Sigmoid colon (tissue), 7 donors: Measurements from ENCODE around the gene TXN. TPM values are rescaled to one million over a fixed set of nuclear protein-coding genes. Genes with fewer than 3 reads are reported as not detected.

ENCODE experiments used
- DNase-seq: peaks from one replicate; pipeline ENCODE4 v3.0.0-alpha.2; 2019
- H3K27ac ChIP-seq, 4 donors: fragments of 200-600 bp; sonication (generic); one replicate each; pipeline ENCODE4 v1.5.1; 2016 to 2019; ENCODE audit warnings: mild to moderate bottlenecking in 1 of 4
- H3K27me3 ChIP-seq, 3 donors: fragments of 200-600 bp; sonication (generic); one replicate each; pipeline ENCODE4 v1.5.1; 2019; ENCODE audit warnings: mild to moderate bottlenecking in 1 of 3
- H3K36me3 ChIP-seq, 4 donors: fragments of 200-600 bp; sonication (generic); one replicate each; pipeline ENCODE4 v1.5.1; 2016 to 2019
- H3K4me1 ChIP-seq, 4 donors: fragments of 200-600 bp; sonication (generic); one replicate each; pipeline ENCODE4 v1.5.1; 2017 to 2019
- H3K4me3 ChIP-seq, 4 donors: fragments of 200-600 bp; sonication (generic); one replicate each; pipeline ENCODE4 v1.5.1; 2017 to 2019; ENCODE audit warnings: mild to moderate bottlenecking in 2 of 4, moderate library complexity in 1 of 4
- H3K9me3 ChIP-seq, 4 donors: fragments of 200-600 bp in 3 of 4; sonication (generic) in 3 of 4; one replicate each; pipeline versions ENCODE4 v1.5.1 to v1.6.1; 2013 to 2019
- EP300 ChIP-seq, 4 donors: sonication (generic); formaldehyde crosslinking; IDR thresholded peaks; one replicate each; pipeline ENCODE4 v1.6.1; 2017; ENCODE audit warnings: antibody characterized with exemption in 4 of 4
- POLR2A ChIP-seq, 2 donors: fragments of 450-650 bp; IDR thresholded peaks; one replicate each; pipeline ENCODE4 v1.6.1; 2016; ENCODE audit warnings: antibody characterized with exemption in 2 of 2, mild to moderate bottlenecking in 2 of 2, moderate library complexity in 2 of 2
- POLR2AphosphoS5 ChIP-seq, 4 donors: sonication (generic); formaldehyde crosslinking; IDR thresholded peaks; one replicate each; pipeline ENCODE4 v1.6.1; 2017; ENCODE audit warnings: antibody characterized with exemption in 4 of 4
- WGBS, 2 donors: extraction: QIAGEN DNeasy Blood & Tissue Kit; methylation state at CpG; one replicate each; pipeline ENCODE4 v1.1.7; 2013; 5-methylcytosine and 5-hydroxymethylcytosine counted together
- intact Hi-C: fragments of 100-400 bp; cut with DNase I; formaldehyde crosslinking; loops from one replicate; pipeline ENCODE4 v1.15.1; 2023
- polyA plus RNA-seq, 3 donors: library from polyadenylated mRNA; stranded (reverse); fragments of 200-250 nt; gene quantifications; one replicate each; pipeline ENCODE4 v1.2.3, GENCODE V29; 2013
- total RNA-seq, 4 donors: library from RNA; depleted of rRNA; stranded (reverse); fragments of >200 nt; gene quantifications; one replicate each; pipeline ENCODE4 v1.1.0, GENCODE V29; 2016
- TF ChIP-seq, protein P1 (sequence below), 4 experiments: fragments of 450-650 bp in 3 of 4; fragments of 200-600 bp in 1 of 4; IDR thresholded peaks; one replicate each; pipeline ENCODE4 v1.5.1; 2016 to 2019; ENCODE audit warnings: antibody characterized with exemption in 4 of 4, mild to moderate bottlenecking in 3 of 4, moderate library complexity in 2 of 4
- donor health status: healthy with polysubstance abuse.
- donor health status: Bipolar disorder and iron deficiency.
- donor health status: healthy.

Gene TXN
- total and polyA plus RNA-seq, 7 donors: 94.9 to 827 (median 211) TPM

DNA sequence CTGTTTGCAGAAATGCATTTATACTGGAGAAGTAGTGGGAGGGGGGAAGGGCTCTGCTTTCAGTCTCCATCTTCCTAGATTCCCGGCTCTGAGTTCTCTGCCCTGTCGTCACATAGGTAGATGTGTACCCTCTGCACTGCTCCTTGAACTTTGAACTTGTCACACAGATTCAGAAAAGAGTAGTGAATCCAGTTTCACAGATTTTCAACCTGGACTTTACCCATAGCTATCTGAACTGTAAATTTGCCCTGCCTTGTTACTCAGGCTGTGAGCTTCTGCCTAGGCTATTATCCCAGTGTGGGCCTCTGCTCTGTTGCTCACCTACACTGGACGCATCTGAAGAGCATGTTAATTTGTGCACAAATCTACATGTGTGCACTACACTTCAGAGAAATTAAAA is 35.5 kb downstream of the TXN start:
- 25 to 78% methylated on average over 3 of the region's 3 CpGs for WGBS, 2 donors
- Histone ChIP-seq H3K27me3 (no peaks in the 10 kb centered on the region), H3K4me1 (no peaks in the 10 kb centered on the region), H3K9me3 (no peaks in the 10 kb centered on the region), H3K4me3 (no peak overlapping the region), H3K36me3 (no peaks in the 10 kb centered on the region), H3K27ac (no peak overlapping the region)
- intact Hi-C loops: no loop called here
- DNase-seq: no peak
- TF ChIP-seq, protein P1, sequence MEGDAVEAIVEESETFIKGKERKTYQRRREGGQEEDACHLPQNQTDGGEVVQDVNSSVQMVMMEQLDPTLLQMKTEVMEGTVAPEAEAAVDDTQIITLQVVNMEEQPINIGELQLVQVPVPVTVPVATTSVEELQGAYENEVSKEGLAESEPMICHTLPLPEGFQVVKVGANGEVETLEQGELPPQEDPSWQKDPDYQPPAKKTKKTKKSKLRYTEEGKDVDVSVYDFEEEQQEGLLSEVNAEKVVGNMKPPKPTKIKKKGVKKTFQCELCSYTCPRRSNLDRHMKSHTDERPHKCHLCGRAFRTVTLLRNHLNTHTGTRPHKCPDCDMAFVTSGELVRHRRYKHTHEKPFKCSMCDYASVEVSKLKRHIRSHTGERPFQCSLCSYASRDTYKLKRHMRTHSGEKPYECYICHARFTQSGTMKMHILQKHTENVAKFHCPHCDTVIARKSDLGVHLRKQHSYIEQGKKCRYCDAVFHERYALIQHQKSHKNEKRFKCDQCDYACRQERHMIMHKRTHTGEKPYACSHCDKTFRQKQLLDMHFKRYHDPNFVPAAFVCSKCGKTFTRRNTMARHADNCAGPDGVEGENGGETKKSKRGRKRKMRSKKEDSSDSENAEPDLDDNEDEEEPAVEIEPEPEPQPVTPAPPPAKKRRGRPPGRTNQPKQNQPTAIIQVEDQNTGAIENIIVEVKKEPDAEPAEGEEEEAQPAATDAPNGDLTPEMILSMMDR (IDR thresholded peaks at IDR 0.05): no peak
- no peak for TF ChIP-seq EP300 (IDR thresholded peaks at IDR 0.05)
- no peak for TF ChIP-seq POLR2AphosphoS5 (IDR thresholded peaks at IDR 0.05)
- TF ChIP-seq POLR2A (IDR thresholded peaks at IDR 0.05): no peak

DNA sequence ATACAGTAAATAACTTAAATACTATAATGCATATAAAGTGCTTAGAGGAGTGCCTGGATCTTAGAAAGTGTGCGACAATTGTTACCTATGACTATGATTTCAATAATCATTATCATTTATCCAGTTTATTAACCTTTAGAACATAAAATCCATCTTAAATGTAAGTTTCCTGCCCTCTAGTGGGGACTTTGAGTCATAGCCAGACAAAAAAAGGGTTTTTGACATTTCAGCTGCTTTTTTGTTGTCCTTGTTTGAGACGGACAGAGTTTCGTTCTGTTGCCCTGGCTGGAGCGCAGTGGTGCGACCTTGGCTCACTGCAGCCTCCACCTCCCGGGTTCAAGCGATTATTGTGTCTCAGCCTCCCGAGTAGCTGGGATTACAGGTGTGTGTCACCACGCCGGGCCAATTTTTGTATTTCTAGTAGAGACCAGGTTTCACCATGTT is 38.6 kb downstream of the TXN start:
- Histone ChIP-seq H3K9me3 (no peaks in the 10 kb centered on the region), H3K27me3 (no peaks in the 10 kb centered on the region), H3K27ac (no peak overlapping the region), H3K4me3 (no peak overlapping the region), H3K4me1 (no peaks in the 10 kb centered on the region), H3K36me3 (no peaks in the 10 kb centered on the region)
- no peak for DNase-seq
- intact Hi-C loops: loop anchor here (1.0 to 2.0 kb wide), 2 partner anchors 34 to 311 kb away; no protein-coding TSS in a partner anchor
- TF ChIP-seq POLR2A (IDR thresholded peaks at IDR 0.05): no peak
- TF ChIP-seq, protein P1 (IDR thresholded peaks at IDR 0.05): peak; percentile 56 to 84 (median 64)
- TF ChIP-seq EP300 (IDR thresholded peaks at IDR 0.05): no peak
- TF ChIP-seq POLR2AphosphoS5 (IDR thresholded peaks at IDR 0.05): no peak
- 21 to 31% methylated on average over 10 of the region's 10 CpGs for WGBS, 2 donors

DNA sequence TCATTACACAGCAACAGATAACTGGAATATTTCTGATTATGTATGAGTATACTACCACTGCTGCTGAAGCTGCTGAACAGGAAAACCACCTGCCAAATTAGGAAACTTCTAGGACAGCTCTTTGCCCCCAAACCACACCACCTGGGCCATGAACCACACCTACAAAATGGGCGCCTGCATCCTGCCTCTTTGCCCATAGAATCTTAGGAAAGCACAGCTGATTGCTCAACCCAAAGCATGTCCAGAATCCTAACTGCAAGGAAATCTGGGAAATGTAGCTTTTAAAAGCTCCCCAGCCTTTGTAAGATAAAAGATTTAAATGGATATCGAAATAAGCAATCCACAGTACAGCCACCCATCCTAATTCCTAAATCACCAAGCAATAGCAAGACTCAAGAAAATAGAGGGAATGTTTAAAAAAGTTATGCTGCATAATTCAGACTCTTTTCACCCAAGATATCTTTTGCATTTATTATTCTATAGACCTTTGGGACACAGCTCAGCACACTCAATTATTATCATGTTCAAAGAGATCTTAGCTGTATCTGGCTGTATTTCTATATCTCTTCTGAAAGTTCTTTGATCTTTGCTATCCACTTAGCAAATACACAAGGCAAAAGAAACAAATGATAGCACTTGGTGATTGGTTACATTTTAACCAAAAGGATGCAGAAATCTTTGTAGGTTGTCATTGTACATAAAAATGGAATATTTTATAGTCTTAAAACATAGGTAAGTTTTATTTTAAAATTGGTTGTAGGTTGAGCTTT is 41.5 kb downstream of the TXN start:
- DNase-seq: no peak
- intact Hi-C loops: no loop called here
- Histone ChIP-seq H3K4me3 (no peak overlapping the region), H3K9me3 (no peaks in the 10 kb centered on the region), H3K36me3 (no peaks in the 10 kb centered on the region), H3K27me3 (no peaks in the 10 kb centered on the region), H3K27ac (no peak overlapping the region), H3K4me1 (no peaks in the 10 kb centered on the region)
- WGBS, 2 donors: 15 to 59% methylated on average over 2 of the region's 2 CpGs
- TF ChIP-seq EP300 (IDR thresholded peaks at IDR 0.05) (no peak), POLR2AphosphoS5 (IDR thresholded peaks at IDR 0.05) (no peak), POLR2A (IDR thresholded peaks at IDR 0.05) (no peak)
- TF ChIP-seq, protein P1 (IDR thresholded peaks at IDR 0.05): no peak

DNA sequence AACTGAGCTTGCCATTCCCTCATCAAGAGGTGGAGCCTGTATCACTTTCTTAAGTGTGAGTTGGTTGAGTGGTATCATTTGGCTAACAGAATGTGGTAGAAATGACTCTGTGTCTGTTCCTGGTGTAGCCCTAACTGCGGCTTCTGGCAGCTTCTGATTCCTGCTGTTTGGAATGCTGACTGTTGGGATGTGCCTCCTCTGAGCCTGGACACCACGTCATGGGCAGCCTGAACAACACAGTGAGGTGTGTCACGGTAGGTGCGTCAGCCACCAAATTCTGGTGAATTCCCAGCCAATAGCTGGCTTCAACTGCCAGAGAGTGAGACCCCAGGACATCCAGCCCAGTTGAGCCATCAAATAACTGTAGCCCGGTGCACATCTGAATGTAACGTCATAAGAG is 42.2 kb downstream of the TXN start:
- H3K36me3 ChIP-seq: no peaks in the 10 kb centered on the region
- H3K4me3 ChIP-seq: no peak overlapping the region
- H3K27me3 ChIP-seq: no peaks in the 10 kb centered on the region
- no peak for DNase-seq
- intact Hi-C loops: no loop called here
- H3K9me3 ChIP-seq: no peaks in the 10 kb centered on the region
- no peaks in the 10 kb centered on the region for H3K4me1 ChIP-seq
- 31 to 71% methylated on average over 6 of the region's 6 CpGs for WGBS, 2 donors
- no peak overlapping the region for H3K27ac ChIP-seq
- TF ChIP-seq POLR2AphosphoS5 (IDR thresholded peaks at IDR 0.05): no peak
- TF ChIP-seq EP300 (IDR thresholded peaks at IDR 0.05): no peak
- TF ChIP-seq, protein P1 (IDR thresholded peaks at IDR 0.05): no peak
- TF ChIP-seq POLR2A (IDR thresholded peaks at IDR 0.05): no peak
